ENCODE measurements around the gene MFSD6.
"Not testable (repeated sequence)": the region's sequence is repeated elsewhere in the genome, so short reads cannot be mapped to it uniquely, and the experiment has no call there.

MFSD6 gene

DNA sequence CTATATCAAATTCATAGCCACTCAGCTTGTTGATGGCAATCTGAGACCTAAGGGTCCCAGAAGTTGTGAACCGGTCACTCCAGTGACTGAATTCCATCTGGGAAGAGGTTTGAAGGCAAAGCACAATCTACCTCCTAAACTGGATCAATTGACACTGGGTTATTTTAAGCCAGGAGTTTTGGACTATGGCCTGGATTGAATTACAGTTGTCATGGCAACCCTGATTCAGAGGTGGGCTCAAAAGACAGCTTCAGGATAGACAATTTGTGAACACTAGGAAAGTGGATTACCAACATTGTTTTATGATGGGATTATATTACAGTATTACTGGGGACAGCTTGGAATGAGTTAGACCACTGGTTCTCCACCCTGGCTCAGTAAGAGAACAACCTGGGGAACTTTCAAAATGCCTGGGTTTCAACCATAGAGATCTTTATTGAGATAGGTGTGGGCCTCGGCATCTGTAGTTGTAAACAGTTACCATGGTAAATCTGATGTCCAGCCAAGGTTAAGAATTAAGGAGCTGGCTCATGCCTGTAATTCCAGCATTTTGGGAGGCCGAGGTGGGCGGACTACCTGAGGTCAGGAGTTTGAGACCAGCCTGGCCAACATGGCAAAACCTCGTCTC lies 58.8 kb downstream of the MFSD6 start:
- Mint-ChIP-seq H3K27ac (peak overlapping the region; percentile 89), H3K36me3 (ENCODE audit: low read depth) (peaks cover 9% of the 10 kb centered on the region)
- TF ChIP-seq, protein P1, sequence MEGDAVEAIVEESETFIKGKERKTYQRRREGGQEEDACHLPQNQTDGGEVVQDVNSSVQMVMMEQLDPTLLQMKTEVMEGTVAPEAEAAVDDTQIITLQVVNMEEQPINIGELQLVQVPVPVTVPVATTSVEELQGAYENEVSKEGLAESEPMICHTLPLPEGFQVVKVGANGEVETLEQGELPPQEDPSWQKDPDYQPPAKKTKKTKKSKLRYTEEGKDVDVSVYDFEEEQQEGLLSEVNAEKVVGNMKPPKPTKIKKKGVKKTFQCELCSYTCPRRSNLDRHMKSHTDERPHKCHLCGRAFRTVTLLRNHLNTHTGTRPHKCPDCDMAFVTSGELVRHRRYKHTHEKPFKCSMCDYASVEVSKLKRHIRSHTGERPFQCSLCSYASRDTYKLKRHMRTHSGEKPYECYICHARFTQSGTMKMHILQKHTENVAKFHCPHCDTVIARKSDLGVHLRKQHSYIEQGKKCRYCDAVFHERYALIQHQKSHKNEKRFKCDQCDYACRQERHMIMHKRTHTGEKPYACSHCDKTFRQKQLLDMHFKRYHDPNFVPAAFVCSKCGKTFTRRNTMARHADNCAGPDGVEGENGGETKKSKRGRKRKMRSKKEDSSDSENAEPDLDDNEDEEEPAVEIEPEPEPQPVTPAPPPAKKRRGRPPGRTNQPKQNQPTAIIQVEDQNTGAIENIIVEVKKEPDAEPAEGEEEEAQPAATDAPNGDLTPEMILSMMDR (IDR thresholded peaks at IDR 0.05): no peak

DNA sequence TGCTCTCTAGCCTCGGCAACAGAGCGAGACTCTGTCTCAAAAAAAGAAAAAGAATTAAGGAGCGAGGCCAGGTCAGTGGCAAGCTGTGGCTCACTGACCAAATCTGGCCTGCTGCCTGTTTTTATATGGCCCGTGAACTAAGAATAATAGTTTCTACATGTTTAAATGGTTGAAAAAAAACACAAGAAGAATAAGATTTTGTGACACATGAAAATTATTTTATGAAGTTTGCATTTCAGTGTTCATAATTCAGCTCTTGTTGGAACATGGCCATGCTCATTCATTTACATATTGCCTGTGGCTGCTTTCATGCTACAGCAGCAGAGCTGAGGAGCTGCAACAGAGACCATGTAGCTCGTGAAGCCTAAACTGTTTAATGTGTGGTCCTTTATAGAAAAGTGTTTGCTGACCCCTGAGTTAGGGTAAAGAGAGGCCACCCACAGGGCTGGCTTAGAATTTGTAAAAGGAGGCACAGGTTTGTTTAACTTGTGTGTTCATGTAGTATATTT lies 59.5 kb downstream of the MFSD6 start:
- TF ChIP-seq, protein P1 (IDR thresholded peaks at IDR 0.05): no peak
- H3K9me3 Mint-ChIP-seq: peaks cover 18% of the 10 kb centered on the region
- DNase-seq: no peak
- peaks cover 29% of the 10 kb centered on the region for H3K4me1 Mint-ChIP-seq
- no peaks in the 10 kb centered on the region for H3K27me3 Mint-ChIP-seq (ENCODE audit: low read depth, poor library complexity)
- peaks cover 15% of the 10 kb centered on the region for H3K36me3 Mint-ChIP-seq (ENCODE audit: low read depth)
- peak overlapping the region; percentile 89 for H3K27ac Mint-ChIP-seq
- H3K4me3 Mint-ChIP-seq: no peak overlapping the region

More for the DNA sequence above, 58.8 kb downstream of the MFSD6 start:
- peaks cover 29% of the 10 kb centered on the region for H3K4me1 Mint-ChIP-seq
- H3K4me3 Mint-ChIP-seq: peak overlapping the region; percentile 15
- H3K9me3 Mint-ChIP-seq: peaks cover 11% of the 10 kb centered on the region
- DNase-seq: peak; percentile 15
- H3K27me3 Mint-ChIP-seq (ENCODE audit: low read depth, poor library complexity): no peaks in the 10 kb centered on the region

DNA sequence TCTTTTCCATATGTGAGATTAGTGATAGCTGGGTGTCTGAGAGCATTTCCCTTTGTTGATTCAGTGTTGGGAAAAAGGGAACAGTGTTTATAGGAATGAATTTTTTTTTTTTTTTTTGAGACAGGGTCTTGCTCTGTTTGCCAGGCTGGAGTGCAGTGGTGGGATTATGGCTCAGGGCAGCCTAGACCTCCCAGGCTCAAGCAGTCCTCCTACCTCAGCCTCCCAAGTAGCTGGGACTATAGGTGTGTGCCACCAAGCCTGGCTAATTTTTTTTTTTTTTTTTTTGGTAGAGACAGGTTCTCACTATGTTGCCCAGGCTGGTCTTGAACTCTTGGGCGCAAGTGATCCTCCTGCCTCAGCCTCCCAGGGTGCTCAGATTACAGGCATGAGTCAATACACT lies 60.2 kb downstream of the MFSD6 start:
- Mint-ChIP-seq H3K27ac (peak overlapping the region; percentile 55), H3K9me3 (peaks cover 26% of the 10 kb centered on the region), H3K4me1 (peaks cover 29% of the 10 kb centered on the region), H3K36me3 (ENCODE audit: low read depth) (peaks cover 15% of the 10 kb centered on the region)
- DNase-seq; H3K27me3 Mint-ChIP-seq (ENCODE audit: low read depth, poor library complexity); H3K4me3 Mint-ChIP-seq: not testable (repeated sequence)

DNA sequence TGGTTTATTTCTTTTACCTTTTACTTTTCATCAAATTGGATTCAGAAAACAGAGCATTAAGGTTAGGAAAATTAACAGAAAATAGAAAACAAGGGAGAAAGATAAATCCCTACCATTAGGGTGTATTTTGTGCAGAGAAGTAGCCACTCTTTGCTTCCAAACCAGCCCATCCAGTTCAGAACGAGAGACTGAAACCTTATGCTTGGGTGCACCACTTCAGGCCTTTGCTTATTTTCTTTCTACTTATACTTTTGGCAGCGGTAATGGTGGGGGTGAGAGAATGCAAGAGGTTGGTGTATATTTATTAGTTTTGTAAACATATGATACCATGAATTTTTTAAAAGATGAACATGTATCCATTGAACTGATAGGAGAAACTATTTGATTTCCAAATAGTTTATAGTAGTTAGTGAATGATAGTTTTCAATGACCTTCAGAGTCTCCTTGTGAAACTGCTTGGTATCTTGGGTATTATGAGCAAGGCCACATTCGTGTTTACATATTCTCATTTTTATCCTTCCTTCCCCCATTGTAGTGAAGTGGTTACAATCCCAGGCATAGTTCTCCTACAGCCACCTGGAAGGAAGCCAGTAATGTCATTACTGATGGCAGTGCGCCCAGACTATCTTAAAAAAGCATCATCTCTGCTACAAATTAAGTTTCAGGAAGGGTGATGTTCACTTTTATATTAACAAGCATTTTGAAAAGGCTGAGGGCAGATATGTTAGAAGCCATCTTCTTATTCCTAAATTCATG lies 60.8 kb downstream of the MFSD6 start:
- Mint-ChIP-seq H3K27me3 (ENCODE audit: low read depth, poor library complexity) (peaks cover 3% of the 10 kb centered on the region), H3K9me3 (peaks cover 32% of the 10 kb centered on the region), H3K4me3 (no peak overlapping the region), H3K36me3 (ENCODE audit: low read depth) (peaks cover 15% of the 10 kb centered on the region), H3K27ac (peak overlapping the region; percentile 55), H3K4me1 (peaks cover 29% of the 10 kb centered on the region)
- no peak for DNase-seq
- TF ChIP-seq, protein P1 (IDR thresholded peaks at IDR 0.05): no peak

DNA sequence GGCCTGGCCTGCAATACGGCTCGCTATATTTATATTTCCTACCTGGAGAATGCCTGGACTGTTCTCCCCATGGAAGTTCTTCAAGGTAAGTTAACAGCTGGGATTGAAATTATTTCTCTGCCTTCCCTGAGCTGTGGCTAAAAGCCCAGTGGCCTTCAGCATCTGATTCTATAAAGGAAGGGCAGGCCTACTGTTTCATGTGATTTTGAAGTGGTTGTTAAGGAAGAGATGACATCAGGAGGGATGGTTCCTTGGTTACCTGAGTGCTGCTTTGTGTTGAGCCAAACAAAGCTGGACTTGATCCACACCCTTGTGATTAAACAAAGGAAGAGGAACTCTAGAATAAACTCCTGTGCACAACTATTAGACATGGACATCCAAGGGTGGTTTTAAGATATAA lies 61.6 kb downstream of the MFSD6 start:
- no peak overlapping the region for H3K4me3 Mint-ChIP-seq
- H3K36me3 Mint-ChIP-seq (ENCODE audit: low read depth): peaks cover 15% of the 10 kb centered on the region
- peaks cover 38% of the 10 kb centered on the region for H3K9me3 Mint-ChIP-seq
- H3K4me1 Mint-ChIP-seq: peaks cover 29% of the 10 kb centered on the region
- no peak for DNase-seq
- H3K27me3 Mint-ChIP-seq (ENCODE audit: low read depth, poor library complexity): peaks cover 3% of the 10 kb centered on the region
- TF ChIP-seq, protein P1 (IDR thresholded peaks at IDR 0.05): no peak
- no peak overlapping the region for H3K27ac Mint-ChIP-seq

DNA sequence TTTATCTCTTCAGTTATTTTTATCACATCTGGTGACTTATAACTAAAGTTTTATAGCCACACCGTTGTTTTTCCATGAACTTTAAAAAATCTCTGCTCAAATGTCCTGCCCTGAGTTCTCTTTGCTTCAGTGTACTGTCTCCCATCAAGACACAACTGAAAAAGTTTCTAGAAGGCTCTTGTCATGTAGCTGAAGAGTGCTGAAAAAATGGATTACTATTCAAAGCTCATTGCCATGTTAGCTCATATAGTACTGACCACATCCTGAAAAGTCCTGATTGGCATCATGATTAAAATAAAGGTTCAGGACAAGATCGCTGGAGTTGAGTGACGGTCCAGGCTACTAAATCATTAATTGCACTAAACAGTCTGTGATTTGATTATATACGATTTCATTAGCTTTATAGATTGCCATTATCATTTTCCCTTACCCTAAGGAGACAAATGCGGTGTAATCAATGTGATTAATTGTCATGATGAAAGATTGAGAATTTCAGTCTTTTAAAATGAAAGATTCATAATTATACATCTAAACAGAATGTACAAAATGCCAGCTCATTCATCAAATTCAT lies 62.2 kb downstream of the MFSD6 start:
- no peak overlapping the region for H3K4me3 Mint-ChIP-seq
- peaks cover 29% of the 10 kb centered on the region for H3K4me1 Mint-ChIP-seq
- peaks cover 38% of the 10 kb centered on the region for H3K9me3 Mint-ChIP-seq
- H3K36me3 Mint-ChIP-seq (ENCODE audit: low read depth): peaks cover 15% of the 10 kb centered on the region
- TF ChIP-seq, protein P1 (IDR thresholded peaks at IDR 0.05): no peak
- peaks cover 3% of the 10 kb centered on the region for H3K27me3 Mint-ChIP-seq (ENCODE audit: low read depth, poor library complexity)
- no peak for DNase-seq
- peak overlapping the region; percentile 88 for H3K27ac Mint-ChIP-seq

All from nephron progenitor cell (in vitro differentiated cells).